IgD-negative memory B cell (primary cell): Measurements from ENCODE around the gene IZUMO4. TPM values are rescaled to one million over a fixed set of nuclear protein-coding genes. Genes with fewer than 3 reads are reported as not detected.

Experiments used
- H3K27ac Mint-ChIP-seq, 3 donors: one replicate each; pipeline ENCODE4 v1.8.0; 2020 to 2022; ENCODE audit warnings: mild to moderate bottlenecking in 3 of 3, mixed read lengths in 3 of 3, moderate library complexity in 1 of 3
- H3K27me3 Mint-ChIP-seq: one replicate; pipeline ENCODE4 v1.8.0; 2021; ENCODE audit warnings: mixed read lengths
- H3K36me3 Mint-ChIP-seq: one replicate; pipeline ENCODE4 v1.8.0; 2020; ENCODE audit warnings: mild to moderate bottlenecking, mixed read lengths
- H3K4me1 Mint-ChIP-seq, 3 donors: one replicate each; pipeline ENCODE4 v1.8.0; 2020 to 2022; ENCODE audit warnings: mixed read lengths in 3 of 3, mild to moderate bottlenecking in 1 of 3
- H3K4me3 Mint-ChIP-seq, 4 donors: one replicate each; pipeline ENCODE4 v1.8.0; 2020 to 2022; ENCODE audit warnings: mild to moderate bottlenecking in 4 of 4, mixed read lengths in 4 of 4, moderate library complexity in 3 of 4
- H3K9me3 Mint-ChIP-seq, 3 donors: one replicate each; pipeline ENCODE4 v1.8.0; 2020 to 2021; ENCODE audit warnings: mixed read lengths in 3 of 3, mild to moderate bottlenecking in 1 of 3
- polyA plus RNA-seq: library from polyadenylated mRNA; unstranded; fragments of 300-500 nt; fragmentation: Illumina TruSeq; gene quantifications from one replicate; pipeline ENCODE4 v1.2.3, GENCODE V29; 2021

IZUMO4 gene
- polyA plus RNA-seq, 1 donor from 2014 or later = 0.83 TPM

DNA sequence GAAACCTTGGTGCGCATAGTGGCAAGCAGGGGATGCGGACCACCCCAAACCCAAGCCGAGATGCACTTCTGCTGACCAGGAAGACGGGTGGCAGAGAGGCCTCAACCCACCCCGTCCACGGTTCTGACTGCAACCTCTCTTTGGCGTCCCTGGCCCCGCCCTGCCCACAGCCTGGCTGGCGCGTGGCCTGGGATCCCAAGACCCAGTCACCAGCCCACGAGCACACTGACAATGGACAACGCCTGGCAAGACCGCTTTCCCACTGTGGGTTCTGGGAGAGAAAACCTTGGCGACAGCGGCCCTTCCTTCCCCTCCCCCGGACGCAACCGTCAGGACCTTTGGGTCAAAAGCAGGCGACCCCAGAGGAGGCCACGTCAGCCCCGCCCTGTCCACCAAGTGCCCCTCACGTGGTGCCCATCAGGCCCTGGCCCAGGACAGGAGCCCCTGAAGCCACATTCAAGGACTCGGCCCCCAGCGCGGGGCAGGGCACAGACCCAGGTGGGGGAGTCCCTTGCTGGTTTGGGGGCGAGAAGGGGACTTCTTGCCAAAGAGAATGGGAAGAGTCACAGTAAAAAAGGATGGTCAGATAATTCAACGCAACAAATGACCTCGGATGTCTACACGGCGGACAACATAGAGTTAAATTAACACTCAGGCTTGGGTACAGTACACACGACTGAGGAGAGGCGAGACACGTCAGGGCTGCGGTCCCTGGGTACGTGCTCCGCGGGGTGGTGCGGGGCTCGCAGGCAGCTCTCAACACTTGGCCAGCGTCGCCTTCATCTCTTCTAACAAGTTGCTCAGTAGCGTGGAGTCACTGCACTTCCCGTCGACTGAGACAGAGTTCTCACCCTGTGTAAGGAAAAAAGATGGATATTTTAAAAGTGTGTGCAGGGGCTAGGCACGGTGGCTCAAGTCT, 5.0 kb downstream of the IZUMO4 start:
- Mint-ChIP-seq H3K4me3 (peak overlapping the region in 1 of 4 donors; percentile 30), H3K27ac (peak overlapping the region in 1 of 3 donors; percentile 50)

DNA sequence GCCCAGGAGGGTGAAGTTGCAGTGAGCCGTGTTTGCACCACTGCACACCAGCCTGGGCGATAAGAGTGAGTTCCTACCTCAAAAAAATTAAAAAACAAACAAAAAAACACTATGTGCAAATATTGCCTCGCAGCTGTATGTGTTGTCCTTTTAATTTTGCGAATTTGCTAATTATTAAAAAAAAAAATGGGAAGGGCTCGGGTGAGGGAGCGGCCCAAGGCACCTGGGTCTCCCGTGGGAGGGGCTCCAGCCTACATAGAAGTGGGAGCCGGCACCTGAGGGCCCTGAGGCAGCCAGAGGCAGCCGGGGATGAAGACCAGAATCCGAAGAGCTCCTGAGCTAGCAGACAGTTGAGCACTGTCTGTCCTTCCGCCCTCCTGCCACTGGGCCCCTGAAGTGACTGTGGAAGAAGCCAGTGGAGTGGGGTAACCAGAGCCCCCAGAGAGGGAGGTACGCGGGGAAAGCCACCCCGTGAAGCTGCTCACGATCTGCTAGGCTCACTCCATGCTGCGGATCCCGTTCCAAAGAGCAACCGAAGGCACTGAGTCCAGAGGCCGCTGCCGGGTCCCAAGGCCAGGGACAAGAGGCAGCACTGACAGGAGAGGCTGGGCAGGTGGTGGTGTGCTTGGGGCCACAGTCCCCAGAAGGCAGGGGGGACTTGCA, 6.5 kb downstream of the IZUMO4 start:
- peaks cover 0 to 2% (median 0%) of the 10 kb centered on the region in 3 donors for H3K4me1 Mint-ChIP-seq
- peaks cover 10% of the 10 kb centered on the region for H3K36me3 Mint-ChIP-seq
- no peak overlapping the region for H3K4me3 Mint-ChIP-seq
- H3K9me3 Mint-ChIP-seq = no peaks in the 10 kb centered on the region
- H3K27me3 Mint-ChIP-seq = no peaks in the 10 kb centered on the region
- H3K27ac Mint-ChIP-seq = no peak overlapping the region

More for the DNA sequence above, 5.0 kb downstream of the IZUMO4 start:
- Mint-ChIP-seq H3K27me3 (no peaks in the 10 kb centered on the region), H3K4me1 (peaks cover 5 to 8% (median 6%) of the 10 kb centered on the region in 3 donors), H3K36me3 (peaks cover 8% of the 10 kb centered on the region), H3K9me3 (no peaks in the 10 kb centered on the region)

DNA sequence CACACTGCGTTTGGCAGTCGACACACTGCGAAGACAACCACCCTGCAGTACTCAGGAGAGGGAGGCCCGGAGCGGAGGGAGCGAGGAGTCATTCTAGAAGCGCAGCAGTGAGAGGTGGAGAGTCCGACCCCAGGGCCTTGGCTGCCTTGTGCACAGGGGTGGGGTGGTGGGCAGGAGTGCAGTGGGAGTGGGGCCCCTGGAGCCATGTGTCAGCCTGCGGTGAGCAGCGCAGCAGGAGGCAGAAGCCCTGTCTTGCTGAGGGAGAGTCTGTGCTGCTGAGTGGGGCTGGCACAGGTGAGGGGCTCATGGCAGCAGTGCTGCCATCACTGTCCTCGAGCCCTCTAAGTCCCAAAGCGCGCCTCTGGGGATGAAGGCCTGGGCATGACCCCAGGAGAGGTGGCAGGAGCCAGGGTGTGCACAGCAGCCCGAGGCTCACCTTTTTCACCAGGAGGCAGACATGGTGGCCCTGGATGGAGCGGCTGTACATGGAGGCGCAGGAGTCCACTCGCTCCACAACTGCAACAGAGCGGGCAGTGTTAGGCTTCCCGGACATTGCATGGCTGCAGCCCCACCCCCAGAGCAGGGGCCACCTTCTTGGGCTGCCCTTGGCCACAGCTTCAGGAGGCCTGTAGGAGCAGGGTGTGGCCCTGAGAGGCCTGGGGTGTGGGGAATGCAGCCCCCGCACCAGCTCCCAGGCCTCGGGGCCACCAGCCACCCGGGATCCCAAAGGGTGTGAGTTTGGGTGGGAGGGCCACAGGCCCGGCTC, 11.7 kb downstream of the IZUMO4 start:
- Mint-ChIP-seq H3K4me3 (no peak overlapping the region), H3K27ac (no peak overlapping the region), H3K4me1 (no peaks in the 10 kb centered on the region), H3K36me3 (peaks cover 10% of the 10 kb centered on the region), H3K9me3 (no peaks in the 10 kb centered on the region), H3K27me3 (no peaks in the 10 kb centered on the region)

DNA sequence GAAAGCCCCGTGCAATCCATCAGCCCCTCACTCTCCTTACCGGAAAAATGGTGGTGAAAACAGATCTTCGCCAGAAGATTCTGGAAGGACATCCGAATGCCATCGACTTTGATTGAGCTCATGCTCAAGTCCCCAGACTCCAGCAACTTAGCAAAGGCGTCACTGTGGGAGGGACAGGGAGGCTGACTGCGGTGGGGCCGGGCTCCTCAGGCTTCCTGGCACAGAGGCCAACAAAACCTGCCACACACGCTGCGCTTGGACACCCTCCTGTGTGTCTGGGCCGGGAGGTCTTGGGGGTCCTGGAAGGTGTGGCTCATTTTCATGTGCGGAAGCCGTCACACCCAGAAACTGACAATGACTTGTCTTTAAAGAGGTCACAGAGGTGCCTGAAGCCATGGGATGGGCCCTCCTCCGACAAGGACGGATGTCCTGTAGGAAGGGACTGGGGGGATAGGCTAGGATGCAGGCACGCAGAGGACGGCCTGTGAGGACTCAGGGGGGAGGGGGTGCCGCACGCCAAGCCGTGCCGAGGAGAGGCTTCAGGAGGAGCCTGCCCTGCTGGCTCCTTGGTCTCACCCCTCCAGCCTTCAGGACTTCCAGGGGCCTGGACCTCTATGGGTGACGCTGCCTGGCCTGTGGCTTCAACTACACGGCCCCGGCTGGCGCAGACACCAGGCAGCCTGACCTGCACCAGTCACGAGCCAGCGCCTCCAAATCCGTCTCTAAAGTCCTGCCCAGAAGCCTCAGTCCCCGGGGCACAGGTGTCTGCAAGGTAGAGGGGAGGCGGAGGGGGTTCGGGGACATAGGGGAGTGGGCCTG, 12.5 kb downstream of the IZUMO4 start:
- Mint-ChIP-seq H3K9me3 (no peaks in the 10 kb centered on the region), H3K4me3 (no peak overlapping the region), H3K27me3 (no peaks in the 10 kb centered on the region), H3K27ac (no peak overlapping the region), H3K36me3 (peaks cover 15% of the 10 kb centered on the region), H3K4me1 (peaks cover 0 to 3% (median 0%) of the 10 kb centered on the region in 3 donors)

DNA sequence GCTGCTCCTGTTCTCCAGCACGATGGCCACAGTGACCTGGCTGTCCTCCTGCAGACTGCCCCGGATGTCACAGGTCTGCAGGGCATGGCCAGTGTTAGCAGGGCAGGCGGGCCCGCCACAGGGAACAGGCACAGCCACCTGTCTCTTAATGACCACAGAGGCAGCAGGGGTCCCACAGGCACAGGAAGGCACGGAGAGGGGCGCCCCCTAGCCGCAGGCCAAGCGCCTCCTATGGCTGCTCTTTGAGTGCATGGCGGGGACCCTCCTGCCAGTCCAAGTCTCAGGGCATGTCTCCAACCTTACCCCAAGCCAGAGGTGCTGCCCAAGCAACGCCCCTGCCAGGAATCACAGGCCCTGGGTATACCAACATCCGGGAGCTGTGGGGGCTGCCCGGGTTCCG, 14.1 kb downstream of the IZUMO4 start:
- H3K4me1 Mint-ChIP-seq = peaks cover 0 to 3% (median 0%) of the 10 kb centered on the region in 3 donors
- peaks cover 9% of the 10 kb centered on the region for H3K36me3 Mint-ChIP-seq
- H3K9me3 Mint-ChIP-seq = no peaks in the 10 kb centered on the region
- no peaks in the 10 kb centered on the region for H3K27me3 Mint-ChIP-seq
- no peak overlapping the region for H3K4me3 Mint-ChIP-seq
- H3K27ac Mint-ChIP-seq = no peak overlapping the region

DNA sequence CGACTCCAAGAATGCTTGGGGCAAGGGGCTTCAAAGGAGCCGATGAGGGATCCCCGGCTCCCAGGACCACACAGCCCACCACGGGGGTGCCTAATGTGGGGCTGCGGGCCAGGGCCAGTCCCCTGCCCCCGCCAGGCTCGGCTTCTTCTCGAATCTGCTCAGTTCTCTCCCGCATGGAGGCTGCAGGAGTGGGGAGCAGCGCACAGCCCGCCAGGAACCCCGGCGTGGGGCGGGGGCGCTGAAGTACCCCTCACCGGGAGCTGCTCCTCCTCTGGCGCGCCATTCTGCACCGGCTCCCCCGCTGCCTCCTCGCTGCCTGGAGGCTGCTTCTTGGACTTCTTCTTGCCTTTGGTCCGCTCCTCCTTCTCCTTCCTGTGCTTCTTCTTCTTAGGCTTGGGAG, 14.7 kb downstream of the IZUMO4 start:
- peaks cover 7% of the 10 kb centered on the region for H3K36me3 Mint-ChIP-seq

DNA sequence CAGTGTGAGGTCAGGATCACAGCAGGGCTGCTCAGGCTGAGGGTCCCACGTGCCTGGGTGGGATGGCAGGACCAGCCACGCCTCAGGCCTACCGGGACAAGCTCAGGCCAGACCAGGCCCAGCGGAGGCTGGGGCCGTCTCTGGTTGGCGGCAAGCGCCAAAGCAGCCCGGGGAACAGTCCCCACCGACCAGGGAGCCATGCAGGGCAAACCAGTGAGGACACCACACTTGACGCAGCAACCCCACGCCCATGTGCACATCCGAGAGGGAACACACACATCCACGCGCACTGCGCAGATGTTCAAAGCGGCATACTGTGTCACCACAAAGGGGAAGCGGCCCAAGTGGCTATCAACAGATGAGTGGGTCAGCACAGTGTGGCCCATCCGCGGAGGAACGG, 15.2 kb downstream of the IZUMO4 start:
- no peaks in the 10 kb centered on the region for H3K9me3 Mint-ChIP-seq
- H3K27ac Mint-ChIP-seq = peak overlapping the region in 1 of 3 donors; percentile 82
- H3K4me3 Mint-ChIP-seq = no peak overlapping the region
- H3K36me3 Mint-ChIP-seq = peaks cover 7% of the 10 kb centered on the region
- H3K27me3 Mint-ChIP-seq = no peaks in the 10 kb centered on the region
- H3K4me1 Mint-ChIP-seq = peaks cover 0 to 3% (median 0%) of the 10 kb centered on the region in 3 donors

More for the DNA sequence above, 14.7 kb downstream of the IZUMO4 start:
- H3K27ac Mint-ChIP-seq = no peak overlapping the region
- H3K9me3 Mint-ChIP-seq = no peaks in the 10 kb centered on the region
- no peaks in the 10 kb centered on the region for H3K27me3 Mint-ChIP-seq
- H3K4me1 Mint-ChIP-seq = peaks cover 0 to 3% (median 0%) of the 10 kb centered on the region in 3 donors
- no peak overlapping the region for H3K4me3 Mint-ChIP-seq

DNA sequence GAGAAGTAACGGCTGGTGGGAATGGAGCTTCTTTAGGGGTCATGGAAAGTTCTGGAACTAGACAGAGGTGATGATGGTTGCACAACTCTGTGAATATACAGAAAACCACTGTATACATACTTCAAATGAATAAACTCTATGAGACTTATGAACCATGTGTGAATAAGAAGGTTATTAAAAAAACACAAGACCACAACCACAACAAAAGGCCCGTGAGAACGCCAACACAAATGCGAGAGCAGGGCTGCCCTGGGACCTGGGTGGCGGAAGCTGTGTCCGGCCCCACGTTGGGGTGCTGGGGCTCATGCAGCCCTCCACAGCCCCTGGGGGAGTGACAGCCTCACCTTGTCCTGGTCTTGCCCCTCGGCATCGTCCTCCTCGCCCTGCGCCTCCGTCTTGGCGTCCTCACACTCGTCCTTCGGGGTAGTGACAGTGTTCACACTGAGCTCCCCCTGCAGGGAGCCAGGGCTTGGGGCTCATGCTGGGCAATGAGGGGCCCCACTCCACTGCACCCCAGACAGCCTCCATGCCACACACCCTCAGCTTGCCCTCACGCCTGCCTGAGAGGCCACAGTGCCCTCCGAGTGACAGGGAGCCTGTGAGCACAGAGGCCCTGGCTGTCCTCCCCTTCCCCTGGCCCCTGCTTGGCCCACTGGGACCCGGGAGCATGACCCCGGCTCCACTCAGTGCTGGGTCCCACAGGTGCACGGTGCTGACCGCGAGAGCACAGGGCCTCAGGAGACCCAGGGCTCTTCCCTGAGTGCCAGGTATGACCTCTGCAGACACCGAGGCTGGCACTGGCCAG, 16.0 kb downstream of the IZUMO4 start:
- peaks cover 7% of the 10 kb centered on the region for H3K36me3 Mint-ChIP-seq
- no peaks in the 10 kb centered on the region for H3K27me3 Mint-ChIP-seq
- H3K9me3 Mint-ChIP-seq = no peaks in the 10 kb centered on the region
- peak overlapping the region in 1 of 3 donors; percentile 82 for H3K27ac Mint-ChIP-seq
- H3K4me3 Mint-ChIP-seq = no peak overlapping the region
- peaks cover 0 to 3% (median 0%) of the 10 kb centered on the region in 3 donors for H3K4me1 Mint-ChIP-seq

DNA sequence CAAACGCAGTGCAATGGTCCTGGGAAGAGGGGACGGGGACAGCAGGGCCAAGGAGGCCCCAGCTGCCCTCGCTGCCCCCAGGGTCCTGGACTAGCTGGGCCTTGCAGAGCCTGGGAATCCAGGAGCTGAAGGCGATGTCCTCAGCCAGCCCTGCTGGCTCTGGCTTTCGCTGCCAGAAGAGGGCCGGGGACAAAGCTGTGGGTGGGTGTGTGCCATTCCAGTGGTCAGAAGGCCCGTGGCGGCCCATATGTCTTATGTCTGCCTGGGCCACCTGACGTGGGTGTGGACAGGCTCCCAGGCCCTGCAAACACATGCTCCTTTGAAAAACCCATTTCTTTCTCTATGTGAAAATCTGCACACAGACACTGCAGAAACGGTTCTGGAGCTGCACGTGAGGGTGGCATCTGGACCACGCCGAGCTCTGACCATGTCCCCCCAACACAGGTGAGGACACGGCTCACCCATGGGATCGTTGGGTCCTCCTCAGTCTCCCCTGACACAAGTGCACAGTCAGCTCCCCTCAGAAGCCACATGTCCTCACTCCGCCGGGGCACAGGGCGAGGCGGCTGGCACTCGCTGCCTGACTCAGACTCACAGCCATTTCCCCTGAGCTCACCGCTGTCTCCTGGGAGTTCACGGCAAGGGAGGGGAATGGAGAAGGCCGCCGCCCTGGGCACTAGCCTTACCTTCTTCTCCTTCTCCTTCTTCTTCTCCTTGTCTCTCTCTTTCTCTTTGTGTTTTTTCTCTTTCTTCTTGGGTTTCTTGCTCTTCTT, 16.9 kb downstream of the IZUMO4 start:
- Mint-ChIP-seq H3K27ac (no peak overlapping the region), H3K36me3 (peaks cover 5% of the 10 kb centered on the region), H3K27me3 (no peaks in the 10 kb centered on the region), H3K4me3 (no peak overlapping the region), H3K4me1 (peaks cover 0 to 3% (median 0%) of the 10 kb centered on the region in 3 donors), H3K9me3 (no peaks in the 10 kb centered on the region)

DNA sequence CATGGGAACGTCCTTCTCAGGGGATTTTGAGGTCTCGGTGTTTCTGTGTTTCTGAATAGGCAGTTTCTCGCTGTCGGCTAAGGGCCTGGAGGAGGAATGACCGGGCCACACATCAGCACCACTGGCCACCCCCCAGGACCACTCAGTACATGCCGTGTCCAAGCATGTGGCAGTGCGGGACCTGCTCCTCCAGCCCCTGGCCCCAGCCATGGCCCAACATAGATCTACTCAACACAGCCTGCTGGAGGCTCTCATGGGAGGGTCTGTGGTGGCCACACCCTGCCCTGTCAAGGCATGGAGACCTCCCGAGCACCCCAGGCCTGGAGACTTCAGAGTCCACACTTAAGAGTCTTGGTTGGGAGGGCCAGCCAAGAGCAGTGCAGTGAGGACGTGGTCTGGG, 17.5 kb downstream of the IZUMO4 start:
- H3K9me3 Mint-ChIP-seq = no peaks in the 10 kb centered on the region
- H3K27me3 Mint-ChIP-seq = no peaks in the 10 kb centered on the region
- no peak overlapping the region for H3K27ac Mint-ChIP-seq
- H3K36me3 Mint-ChIP-seq = peaks cover 5% of the 10 kb centered on the region
- H3K4me1 Mint-ChIP-seq = peaks cover 0 to 3% (median 0%) of the 10 kb centered on the region in 3 donors
- H3K4me3 Mint-ChIP-seq = no peak overlapping the region

DNA sequence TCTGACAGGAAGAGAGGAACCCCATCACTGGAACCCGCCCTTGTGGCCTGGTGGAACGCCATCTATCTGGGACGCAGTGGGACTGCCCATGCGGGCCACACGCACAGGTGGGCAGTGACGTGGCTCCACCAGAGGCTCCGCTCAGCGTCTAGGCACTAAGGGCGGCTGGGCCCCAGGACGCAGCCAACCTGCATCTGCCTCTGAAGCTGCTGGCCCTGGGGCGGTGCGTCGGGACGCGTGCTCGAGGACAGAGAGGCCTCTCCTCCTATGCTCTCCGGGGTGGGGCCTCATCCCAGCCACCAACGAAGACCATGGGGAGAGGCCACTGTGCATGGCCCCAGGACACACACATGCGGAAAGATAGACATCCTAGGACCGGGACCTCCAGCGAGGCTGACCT, 18.1 kb downstream of the IZUMO4 start:
- H3K27ac Mint-ChIP-seq = peak overlapping the region in 1 of 3 donors; percentile 57
- H3K4me3 Mint-ChIP-seq = no peak overlapping the region
- H3K36me3 Mint-ChIP-seq = peaks cover 5% of the 10 kb centered on the region
- H3K27me3 Mint-ChIP-seq = no peaks in the 10 kb centered on the region
- H3K9me3 Mint-ChIP-seq = no peaks in the 10 kb centered on the region
- H3K4me1 Mint-ChIP-seq = peaks cover 0 to 3% (median 0%) of the 10 kb centered on the region in 3 donors

DNA sequence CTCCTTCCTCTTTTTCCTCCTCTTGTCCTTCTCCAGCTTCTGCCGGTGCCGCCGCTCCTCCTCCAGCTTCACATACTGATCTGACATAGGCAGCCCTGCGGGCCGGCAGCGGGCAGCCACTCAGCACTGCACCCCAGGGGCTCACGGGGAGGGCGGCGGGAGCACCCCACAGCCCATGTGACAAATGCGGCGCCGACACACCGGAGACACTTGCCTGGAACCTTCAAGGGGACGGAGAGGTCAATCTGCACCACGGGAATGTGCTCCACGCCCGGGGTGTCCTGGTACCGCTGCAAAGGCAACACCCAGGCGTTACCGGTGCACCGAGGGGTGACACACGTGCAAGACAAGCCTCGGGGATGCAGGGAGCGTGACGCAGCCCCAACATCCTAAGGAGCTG, 18.6 kb downstream of the IZUMO4 start:
- Mint-ChIP-seq H3K4me1 (peaks cover 0 to 3% (median 0%) of the 10 kb centered on the region in 3 donors), H3K4me3 (no peak overlapping the region), H3K9me3 (no peaks in the 10 kb centered on the region), H3K27me3 (no peaks in the 10 kb centered on the region), H3K36me3 (peaks cover 5% of the 10 kb centered on the region), H3K27ac (peak overlapping the region in 1 of 3 donors; percentile 57)

DNA sequence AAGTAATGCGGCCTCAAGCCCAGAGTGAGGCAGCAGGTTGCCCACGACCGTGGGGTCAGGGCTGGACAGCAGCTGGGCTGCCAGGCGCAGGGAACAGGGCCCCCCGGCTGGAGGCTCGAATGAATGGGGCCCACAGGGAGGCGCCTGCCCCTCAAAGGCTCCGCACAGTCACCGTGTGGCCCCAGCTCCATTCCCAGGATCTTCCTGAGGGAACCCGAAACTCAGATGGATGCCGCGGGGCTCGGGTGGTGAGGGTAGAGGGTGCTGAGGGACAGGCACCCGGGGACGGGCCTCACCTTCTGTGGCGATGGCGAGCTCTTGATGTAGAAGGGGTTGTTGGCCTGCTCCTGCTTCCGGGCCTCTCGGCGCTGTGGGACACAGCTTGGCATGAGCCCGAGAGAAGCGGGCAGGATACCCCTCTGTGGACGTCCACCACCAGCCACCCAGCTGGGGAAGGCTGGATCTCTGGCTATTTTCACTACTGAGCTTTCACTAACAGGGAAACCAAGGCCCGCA, 19.3 kb downstream of the IZUMO4 start:
- peaks cover 5% of the 10 kb centered on the region for H3K36me3 Mint-ChIP-seq
- H3K4me3 Mint-ChIP-seq = no peak overlapping the region
- no peak overlapping the region for H3K27ac Mint-ChIP-seq
- no peaks in the 10 kb centered on the region for H3K27me3 Mint-ChIP-seq
- no peaks in the 10 kb centered on the region for H3K9me3 Mint-ChIP-seq
- peaks cover 0 to 3% (median 0%) of the 10 kb centered on the region in 3 donors for H3K4me1 Mint-ChIP-seq
